ENCODE measurements around the gene PRODH. TPM values are rescaled to one million over a fixed set of nuclear protein-coding genes. Genes with fewer than 3 reads are reported as not detected.
"Not testable (repeated sequence)": the region's sequence is repeated elsewhere in the genome, so short reads cannot be mapped to it uniquely, and the experiment has no call there.

Gene PRODH
- polyA plus RNA-seq, 3 donors, result 14.7 to 25.2 (median 23.1) TPM

DNA sequence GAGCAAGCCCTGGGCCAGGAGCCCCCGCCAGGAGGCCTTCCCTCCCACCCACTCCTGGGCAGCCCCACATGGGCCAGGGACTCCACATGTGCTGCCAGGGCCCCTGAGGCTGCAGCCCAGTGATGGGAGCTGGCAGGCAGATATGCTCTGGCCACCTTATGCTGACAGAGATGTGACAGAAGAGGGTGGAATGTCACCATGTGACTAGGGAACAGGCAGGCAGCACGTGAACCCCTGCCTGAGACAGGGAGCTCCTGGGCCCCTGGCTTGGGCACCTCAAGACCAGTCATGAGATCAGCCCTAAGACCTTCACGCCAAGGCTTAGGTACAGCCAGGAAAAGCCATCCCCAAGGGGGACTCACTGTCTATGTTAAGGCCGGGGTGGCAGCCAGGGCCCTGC, 9.1 kb downstream of the PRODH start:
- no peak for DNase-seq (ENCODE audit: extremely low read depth in 1 of 11, low read depth in 9 of 11, low spot score in 4 of 11)

DNA sequence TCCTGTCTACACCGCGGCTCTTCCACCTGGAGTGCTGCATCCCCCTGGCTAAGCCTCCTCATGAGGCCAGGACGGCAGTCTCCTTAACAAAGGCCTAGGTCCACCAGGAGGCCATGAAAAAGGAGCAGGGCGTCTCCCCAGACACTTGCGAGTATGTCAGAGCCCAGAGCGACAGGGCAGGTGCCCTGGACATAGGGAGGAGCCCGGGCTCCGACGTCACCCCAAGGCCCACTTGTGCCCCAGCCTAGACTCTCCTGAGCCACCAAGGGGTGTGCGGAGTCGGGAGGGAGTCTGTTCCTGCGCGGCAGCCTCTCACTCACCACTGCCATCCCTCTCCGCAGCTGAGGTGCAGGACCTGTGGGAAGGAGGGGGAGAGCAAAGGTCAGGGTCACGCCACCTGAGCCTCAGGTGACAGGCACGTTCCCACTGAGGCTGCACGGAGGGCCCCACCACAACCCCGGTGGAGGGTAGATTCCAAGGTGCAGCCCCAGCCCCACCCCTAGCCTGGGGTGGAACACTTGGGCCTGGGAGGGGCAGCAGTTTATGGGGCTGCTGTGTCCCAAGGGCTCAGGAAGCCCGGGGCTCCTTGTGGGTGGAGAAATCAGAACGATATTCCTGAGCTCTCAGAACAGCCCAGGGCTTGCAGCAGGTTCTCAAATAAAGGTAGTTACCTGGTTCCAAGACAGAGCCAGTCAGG, 10.6 kb downstream of the PRODH start:
- no peak for DNase-seq (ENCODE audit: extremely low read depth in 1 of 11, low read depth in 9 of 11, low spot score in 4 of 11)

DNA sequence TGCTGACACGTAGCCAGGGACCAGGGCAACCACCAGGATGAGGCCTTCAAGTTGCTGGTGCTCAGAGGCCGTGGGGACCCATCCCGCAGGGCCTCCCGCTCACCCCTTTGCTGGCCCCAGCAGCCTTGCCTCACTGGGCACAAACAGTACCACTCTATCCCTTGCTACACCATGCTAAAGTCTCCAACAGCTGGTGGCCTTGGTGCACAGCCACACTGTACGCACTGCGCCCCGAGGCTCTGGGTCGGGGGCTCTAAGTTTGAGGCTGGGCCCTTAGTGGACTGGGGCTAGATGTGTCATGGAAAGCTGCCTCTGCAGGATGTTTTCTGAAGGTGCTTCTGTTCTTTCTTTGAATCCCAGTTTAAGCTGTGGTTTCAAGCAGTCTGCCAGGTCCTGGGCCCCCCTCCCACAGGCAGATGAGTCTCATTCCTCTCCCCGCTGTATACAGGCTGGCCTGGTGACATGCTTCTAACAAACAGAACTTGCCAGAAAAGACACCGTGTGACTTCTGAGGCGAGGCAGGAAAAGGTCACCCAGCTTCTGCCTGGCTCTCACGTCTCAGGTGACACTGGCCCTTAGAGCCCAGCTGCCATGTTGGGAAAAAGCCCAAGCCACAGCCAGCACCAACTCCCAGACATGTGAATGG, 15.7 kb downstream of the PRODH start:
- DNase-seq (ENCODE audit: extremely low read depth in 1 of 11, low read depth in 9 of 11, low spot score in 4 of 11), result not testable (repeated sequence)

DNA sequence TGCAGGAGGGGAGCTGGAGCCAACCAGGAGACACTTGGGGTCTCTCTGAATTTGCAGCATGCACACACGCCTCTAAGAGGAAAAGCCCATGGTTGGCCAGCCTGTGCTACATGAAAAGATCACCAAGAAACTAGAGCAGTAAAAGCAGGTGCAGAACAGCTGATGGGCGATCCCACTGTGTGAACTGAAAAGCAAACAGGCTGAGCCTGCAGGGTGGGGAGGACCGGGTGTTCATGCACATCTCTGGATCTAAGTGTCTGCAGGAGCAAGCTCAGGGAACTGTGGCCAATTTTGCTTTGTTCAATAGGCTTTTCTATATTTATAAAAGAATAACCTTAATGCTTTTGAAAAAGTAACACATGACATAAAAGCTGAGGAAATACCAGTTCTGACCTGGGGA, 18.3 kb downstream of the PRODH start:
- not testable (repeated sequence) for DNase-seq (ENCODE audit: extremely low read depth in 1 of 11, low read depth in 9 of 11, low spot score in 4 of 11)

DNA sequence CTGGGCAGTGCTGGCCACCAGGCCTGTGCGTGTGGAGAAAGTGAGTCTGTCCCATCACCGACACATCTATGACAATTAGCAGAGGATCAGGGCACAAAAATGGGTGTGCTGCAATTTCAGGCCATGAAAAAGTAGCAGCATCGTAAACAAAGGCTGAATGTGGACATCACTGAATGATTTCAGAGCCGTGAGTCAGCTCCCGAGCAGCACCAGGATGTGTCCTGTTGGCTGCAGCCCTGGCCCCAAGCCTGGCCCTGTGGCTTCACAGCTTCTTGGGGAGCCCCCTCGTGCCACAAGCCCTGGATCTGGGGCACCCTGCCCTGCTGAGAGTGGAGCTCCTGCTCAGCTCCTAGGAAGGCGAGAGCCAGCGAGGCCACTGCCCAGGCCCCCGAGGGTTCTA, 20.5 kb downstream of the PRODH start:
- DNase-seq (ENCODE audit: extremely low read depth in 1 of 11, low read depth in 9 of 11, low spot score in 4 of 11), result not testable (repeated sequence)

DNA sequence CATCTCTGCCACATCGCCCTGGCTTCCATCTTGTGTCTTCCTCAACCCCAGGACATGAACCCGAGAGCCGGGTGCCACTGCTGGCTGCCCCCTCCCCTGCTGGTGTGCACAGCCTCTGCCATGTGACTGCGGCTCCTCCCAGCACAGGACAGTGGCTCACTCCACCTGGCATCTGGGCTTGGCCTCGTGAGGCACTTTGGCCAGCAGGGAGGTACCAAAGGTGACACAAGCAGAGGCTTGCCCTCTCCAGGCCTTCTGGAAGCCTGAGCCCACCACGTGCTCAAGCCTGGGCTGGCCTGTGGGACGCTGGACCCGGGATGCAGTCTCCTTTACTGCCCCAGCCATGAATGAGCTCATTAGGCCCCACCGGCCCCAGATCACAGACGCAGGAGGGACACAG, 21.5 kb downstream of the PRODH start:
- not testable (repeated sequence) for DNase-seq (ENCODE audit: extremely low read depth in 1 of 11, low read depth in 9 of 11, low spot score in 4 of 11)

DNA sequence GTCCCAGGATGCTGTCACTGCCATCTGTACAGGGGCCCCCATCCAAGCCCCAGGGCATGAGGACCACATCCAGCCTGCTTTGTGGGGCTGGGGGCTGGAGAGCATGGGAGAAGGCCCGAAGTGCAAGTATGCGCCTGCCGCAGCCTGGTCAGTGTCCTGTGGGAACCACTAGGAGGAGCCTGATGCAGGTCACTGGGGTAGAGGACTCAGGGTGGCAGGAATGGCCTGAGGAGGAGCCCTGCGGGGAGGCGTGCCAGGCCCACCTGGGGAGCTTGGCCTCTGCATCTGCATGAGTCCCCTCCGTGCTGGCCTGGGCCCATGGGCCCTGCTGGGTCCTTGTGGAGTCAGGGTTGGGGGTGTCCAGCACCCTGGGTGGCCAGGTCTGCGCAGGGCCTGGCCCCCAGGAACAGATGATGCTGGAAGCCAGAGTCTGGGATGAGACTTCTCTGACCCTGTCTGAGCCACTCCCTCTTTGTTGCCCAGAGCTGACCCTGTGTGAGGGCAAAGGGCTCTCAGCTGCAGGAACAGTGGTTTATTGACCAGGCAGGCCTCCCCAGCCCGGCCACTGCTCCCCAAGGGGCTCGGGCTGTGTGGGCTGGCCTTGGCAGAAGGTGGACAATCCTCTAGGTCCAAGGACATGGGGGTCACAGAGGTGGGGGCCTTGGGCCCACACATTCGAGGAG, 23.7 kb downstream of the PRODH start:
- DNase-seq (ENCODE audit: extremely low read depth in 1 of 11, low read depth in 9 of 11, low spot score in 4 of 11), result not testable (repeated sequence)

DNA sequence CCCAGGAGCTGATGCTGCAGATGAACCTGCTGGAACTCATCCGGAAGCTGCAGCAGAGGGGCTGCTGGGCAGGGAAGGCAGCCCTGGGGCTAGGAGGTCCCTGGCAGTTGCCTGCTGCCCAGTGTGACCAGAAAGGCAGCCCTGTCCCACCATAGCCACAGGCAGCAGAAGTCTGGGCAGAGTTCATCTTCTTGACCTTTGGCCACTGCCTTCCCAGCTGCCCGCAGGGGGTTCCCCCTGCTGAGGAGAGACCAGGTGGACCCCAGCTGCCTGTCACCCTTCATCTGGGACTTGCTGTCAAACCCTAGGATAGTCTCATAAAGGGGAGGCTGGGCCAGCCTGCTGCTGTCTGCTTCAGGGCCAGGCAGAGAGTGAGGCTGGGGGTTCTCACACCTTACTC, 24.6 kb downstream of the PRODH start:
- not testable (repeated sequence) for DNase-seq (ENCODE audit: extremely low read depth in 1 of 11, low read depth in 9 of 11, low spot score in 4 of 11)

DNA sequence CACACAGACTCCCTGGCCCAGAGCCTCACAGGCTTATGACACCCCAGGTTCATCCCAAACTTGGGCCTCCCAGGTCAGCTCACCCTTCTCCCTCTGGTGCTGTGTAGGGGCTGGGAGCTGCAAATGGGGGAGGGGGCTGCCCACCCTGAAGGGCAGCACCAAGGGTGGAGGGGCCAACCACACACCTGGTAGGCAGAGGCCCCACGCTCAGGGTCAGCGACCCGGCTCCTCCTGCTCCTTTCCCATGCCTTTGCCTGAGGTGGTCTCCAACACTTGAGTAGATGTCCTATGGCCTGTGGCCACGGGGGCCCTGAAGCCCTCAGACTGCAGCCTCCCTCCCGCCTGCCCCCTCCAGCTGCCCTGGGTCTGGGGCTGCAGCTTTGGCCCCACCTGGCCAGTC, 26.5 kb downstream of the PRODH start:
- DNase-seq (ENCODE audit: extremely low read depth in 1 of 11, low read depth in 9 of 11, low spot score in 4 of 11), result no peak

DNA sequence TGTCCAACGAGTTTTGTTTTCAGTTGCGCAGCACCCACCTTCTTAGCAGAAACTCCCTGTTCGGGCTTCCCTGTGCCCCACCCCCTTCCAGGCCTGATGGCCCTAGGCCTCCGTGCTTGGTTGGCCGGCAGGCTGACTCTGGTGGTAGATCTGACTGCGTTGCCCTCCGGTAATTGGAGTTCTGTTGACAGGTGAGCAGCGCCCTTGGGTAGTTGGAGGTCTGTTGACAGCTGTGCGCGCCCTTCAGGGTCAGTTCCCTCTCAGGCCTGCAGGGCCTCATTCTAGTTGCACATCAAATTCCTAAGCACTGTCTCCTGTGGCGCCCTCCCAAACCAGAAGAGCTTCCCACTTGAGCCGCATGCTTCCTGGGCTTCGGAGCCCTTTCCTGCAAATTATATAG, 29.2 kb downstream of the PRODH start:
- no peak for DNase-seq (ENCODE audit: extremely low read depth in 1 of 11, low read depth in 9 of 11, low spot score in 4 of 11)

DNA sequence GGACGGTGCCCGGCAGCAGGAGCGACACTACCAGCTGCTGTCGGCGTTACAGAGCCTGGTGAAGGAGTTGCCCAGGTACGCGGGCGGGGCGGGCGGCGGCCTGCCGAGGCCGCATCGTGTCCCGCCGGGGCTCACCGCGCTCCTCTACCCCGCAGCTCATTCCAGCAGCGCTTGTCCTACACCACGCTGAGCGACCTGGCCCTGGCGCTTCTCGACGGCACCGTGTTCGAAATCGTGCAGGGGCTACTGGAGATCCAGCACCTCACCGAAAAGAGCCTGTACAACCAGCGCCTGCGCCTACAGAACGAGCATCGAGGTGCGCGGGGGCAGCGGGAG, 29.7 kb downstream of the PRODH start:
- not testable (repeated sequence) for DNase-seq (ENCODE audit: extremely low read depth in 1 of 11, low read depth in 9 of 11, low spot score in 4 of 11)

DNA sequence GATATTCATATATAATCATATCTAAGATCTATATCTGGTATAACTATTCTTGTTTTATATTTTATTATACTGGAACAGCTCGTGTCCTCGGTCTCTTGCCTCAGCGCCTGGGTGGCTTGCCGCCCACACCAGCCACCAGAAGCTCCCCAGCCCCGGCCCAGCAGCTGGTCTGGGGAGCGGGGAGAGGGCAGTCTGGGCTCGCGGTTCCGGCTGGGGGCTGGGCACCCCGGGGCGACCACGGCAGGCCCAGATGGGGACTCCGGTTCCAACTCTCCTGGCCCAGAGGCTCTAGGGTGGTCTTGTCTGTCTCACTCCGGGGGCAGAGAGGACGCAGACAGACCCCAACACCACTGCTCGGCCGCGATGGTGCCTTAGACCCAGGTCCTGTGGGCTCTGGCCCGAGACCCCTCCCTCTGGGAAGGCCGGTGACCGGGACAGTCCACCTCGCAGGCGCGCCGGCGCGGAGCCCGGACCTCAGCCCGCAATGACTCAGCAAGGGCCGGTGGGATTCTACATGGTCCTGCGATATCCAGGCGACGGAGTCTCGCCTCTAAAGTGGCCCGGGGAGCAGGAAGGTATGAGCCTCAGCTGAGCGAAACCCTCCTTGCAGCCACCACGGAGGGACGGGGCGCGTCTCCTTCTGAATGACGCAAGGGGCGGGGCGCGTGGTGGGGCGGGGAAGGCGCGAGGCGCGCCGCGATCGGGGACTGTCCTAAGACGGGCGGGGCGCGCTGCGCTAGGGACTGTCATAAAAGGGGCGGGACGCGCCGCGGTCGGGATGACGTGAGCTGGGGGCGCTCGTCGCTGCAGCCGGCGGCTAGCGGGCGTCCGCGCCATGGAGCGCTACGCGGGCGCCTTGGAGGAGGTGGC, 30.3 kb downstream of the PRODH start, which contains the start of gene DGCR6:
Gene DGCR6, plus strand, starts transcription at position 781 of the 870 bp plus-strand sequence. Its CDS starts 55 bp downstream, at position 836.
- DNase-seq (ENCODE audit: extremely low read depth in 1 of 11, low read depth in 9 of 11, low spot score in 4 of 11), result no peak

DNA sequence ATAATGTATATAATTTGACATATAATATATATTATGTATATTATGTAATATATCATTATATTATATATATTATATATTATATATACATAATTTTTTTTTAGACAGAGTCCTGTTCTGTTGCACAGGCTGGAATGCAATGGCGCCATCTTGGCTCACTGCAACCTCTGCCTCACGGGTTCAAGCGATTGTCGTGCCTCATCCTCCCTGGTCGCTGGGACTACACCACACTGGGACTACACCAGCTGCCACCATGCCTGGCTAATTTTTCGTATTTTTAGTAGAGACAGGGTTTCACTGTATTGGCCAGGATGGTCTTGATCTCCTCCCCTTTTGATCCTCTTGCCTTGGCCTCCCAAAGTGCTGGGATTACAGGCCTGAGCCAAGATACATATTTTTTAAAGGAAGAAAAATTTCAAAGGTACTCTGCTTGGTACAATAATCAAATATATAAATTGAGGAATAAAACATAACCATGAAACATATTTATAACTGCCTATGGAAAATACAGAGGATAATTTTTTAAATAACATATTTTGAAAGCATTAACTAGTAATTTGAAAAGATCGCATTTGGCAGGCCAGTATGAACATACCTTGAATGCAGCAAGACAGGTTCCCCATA, 39.9 kb downstream of the PRODH start:
- DNase-seq (ENCODE audit: extremely low read depth in 1 of 11, low read depth in 9 of 11, low spot score in 4 of 11), result not testable (repeated sequence)

DNA sequence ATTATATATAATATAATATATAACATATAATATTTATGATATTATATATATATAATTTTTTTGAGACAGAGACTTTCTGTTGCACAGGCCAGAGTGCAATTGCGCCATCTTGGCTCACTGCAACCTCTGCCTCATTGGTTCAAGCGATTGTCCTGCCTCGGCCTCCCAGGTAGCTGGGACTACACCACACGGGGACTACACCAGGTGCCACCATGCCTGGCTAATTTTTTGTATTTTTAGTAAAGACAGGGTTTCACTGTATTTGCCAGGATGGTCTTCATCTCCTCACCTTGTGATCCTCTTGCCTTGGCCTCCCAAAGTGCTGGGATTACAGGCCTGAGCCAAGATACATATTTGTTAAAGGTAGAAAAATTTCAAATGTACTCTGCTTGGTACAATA, 42.3 kb downstream of the PRODH start:
- not testable (repeated sequence) for DNase-seq (ENCODE audit: extremely low read depth in 1 of 11, low read depth in 9 of 11, low spot score in 4 of 11)

DNA sequence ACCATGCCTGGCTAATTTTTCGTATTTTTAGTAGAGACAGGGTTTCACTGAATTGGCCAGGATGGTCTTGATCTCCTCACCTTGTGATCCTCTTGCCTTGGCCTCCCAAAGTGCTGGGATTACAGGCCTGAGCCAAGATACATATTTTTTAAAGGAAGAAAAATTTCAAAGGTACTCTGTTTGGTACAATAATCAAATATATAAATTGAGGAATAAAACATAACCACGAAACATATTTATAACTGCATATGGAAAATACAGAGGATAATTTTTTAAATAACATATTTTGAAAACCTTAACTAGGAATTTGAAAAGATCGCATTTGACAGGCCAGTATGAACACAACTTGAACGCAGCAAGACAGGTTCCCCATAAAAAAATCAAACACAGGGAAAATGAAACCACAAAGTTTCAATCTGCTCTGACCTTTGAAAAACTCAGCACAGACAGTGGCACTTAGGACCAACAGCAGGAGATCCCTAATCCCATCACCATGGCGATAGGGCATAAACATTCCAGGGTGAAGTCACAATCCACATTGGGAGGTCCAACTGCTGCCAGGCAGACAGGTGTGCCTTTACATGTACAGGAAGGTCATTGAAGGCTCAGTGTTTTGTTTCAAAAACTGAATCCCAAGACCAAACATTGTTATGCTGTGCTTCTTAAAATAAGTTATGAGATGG, 45.4 kb downstream of the PRODH start:
- not testable (repeated sequence) for DNase-seq (ENCODE audit: extremely low read depth in 1 of 11, low read depth in 9 of 11, low spot score in 4 of 11)

DNA sequence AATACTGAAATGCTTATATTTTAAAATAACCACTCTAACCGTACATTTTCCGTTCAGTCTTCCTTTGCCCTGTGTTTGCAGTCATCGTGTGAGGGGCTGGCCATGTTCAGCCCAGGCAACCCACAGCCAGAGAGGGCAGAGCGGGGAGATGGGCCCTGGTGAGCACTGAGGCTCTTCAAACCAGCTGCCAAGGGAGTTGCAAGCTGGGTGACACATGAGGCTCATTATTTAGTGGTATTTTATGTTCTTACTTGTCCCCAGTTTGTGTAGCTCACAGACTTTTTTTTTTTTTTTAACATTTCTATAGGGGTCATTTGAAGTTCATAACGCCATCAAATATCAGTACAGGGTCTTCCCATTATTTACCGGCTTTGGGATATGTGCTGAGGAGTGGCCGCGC, 48.0 kb downstream of the PRODH start:
- no peak for DNase-seq (ENCODE audit: extremely low read depth in 1 of 11, low read depth in 9 of 11, low spot score in 4 of 11)

DNA sequence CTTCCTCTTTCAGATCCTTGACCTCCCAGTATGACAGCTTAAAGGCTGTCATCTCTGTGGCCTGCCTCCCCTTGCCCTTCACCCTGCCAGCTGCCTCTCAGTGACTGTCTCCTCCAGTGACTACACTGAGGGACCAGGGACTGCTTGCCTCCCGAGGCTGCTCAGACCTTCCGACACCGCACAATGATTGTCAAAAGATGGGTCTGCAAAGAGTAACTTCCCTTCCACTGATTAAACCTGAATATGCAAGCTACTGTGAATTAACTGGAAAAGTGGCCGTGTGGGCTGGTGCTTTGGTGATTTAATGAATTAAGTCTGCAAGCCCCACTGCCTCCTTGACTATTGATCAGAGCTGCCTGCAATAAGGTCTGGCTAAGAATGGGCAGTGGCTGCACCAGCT, 51.6 kb downstream of the PRODH start:
- DNase-seq (ENCODE audit: extremely low read depth in 1 of 11, low read depth in 9 of 11, low spot score in 4 of 11), result not testable (repeated sequence)

DNA sequence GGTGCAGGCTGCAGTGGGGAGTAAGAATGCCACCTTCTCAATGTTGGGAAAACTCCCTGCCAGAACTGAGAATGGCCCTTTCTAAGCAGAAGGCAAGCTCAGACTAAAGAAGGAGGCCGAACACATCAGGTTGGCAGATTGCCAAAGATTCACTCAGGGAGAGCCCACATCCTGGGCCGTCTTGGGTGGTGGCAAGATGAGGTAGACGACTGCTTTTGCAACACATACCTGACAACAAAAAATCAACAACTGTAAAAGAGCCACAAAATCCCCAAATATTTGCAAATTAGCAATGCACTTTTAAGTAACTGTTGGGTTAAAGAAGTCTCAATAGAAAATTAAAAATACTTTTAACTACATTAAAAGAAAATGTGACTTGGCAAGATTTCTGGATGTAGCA, 54.8 kb downstream of the PRODH start:
- not testable (repeated sequence) for DNase-seq (ENCODE audit: extremely low read depth in 1 of 11, low read depth in 9 of 11, low spot score in 4 of 11)

All from renal cortex interstitium (tissue), 11 donors.